ENCODE results near the gene PTCD1. TPM values are rescaled to one million over a fixed set of nuclear protein-coding genes. Genes with fewer than 3 reads are reported as not detected.

The PTCD1 gene
- total and polyA plus RNA-seq, 2 of the 8 experiments (the other 6 are each of a cell fraction or from before 2014, with no cell fraction given), result 7.5 to 7.6 TPM

- no peak for TF ChIP-seq TAF7 (optimal IDR thresholded peaks at IDR 0.05; ENCODE audit: borderline replicate concordance, low read depth, low read length)
- TF ChIP-seq SP2 (IDR thresholded peaks at IDR 0.05; ENCODE audit: low read length), result no peak
- no peak for TF ChIP-seq CHD1 (IDR thresholded peaks at IDR 0.05; ENCODE audit: low read depth, low read length)
- no peak for TF ChIP-seq SIX5 (IDR thresholded peaks at IDR 0.05; ENCODE audit: low read depth, low read length)
- TF ChIP-seq YY1 (IDR thresholded peaks at IDR 0.05; ENCODE audit: low read depth, low read length), result no peak
- TF ChIP-seq EP300 (IDR thresholded peaks at IDR 0.05; ENCODE audit: borderline replicate concordance in 1 of 2, low read depth in 2 of 2, low read length in 2 of 2), result no peak
Measured at GRCh38 chr7:99404977-99405320, 33.6 kb downstream of the PTCD1 start (continued).
